ENCODE measurements around the gene SDK1. TPM values are rescaled to one million over a fixed set of nuclear protein-coding genes. Genes with fewer than 3 reads are reported as not detected.
A peak's percentile ranks its signal among the peaks of the same experiment; 100 is the strongest.

The SDK1 gene
- total RNA-seq, 1 donor from 2014 or later, result 37.6 TPM

DNA sequence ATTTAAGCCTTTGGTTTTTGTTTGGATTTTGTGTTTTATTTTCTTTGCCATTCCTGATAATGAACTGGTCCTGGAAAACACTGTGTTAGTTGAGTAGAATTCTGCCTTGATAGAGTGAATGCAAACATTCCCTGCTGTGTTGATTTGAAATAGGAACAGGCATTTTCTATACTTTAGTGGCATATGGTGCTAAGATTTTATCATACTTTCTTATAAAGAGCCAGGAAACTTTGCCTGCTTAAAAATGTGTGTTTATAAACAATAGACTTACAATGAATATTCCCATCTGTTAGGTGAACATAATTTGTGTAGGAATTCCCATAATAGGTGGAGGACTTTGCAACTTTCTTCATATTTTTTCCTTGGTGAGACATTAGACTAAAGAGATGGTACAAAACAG is 333.3 kb downstream of the SDK1 start:
- Mint-ChIP-seq H3K27ac (no peak overlapping the region), H3K27me3 (no peaks in the 10 kb centered on the region), H3K9me3 (ENCODE audit: low read depth) (peaks cover 16% of the 10 kb centered on the region), H3K36me3 (ENCODE audit: insufficient read depth) (peaks cover 22% of the 10 kb centered on the region), H3K4me3 (ENCODE audit: low read depth) (no peak overlapping the region), H3K4me1 (ENCODE audit: low read depth) (peaks cover 3% of the 10 kb centered on the region)
- no peak for DNase-seq (ENCODE audit: low spot score, unreplicated experiment)
- TF ChIP-seq, protein P1, sequence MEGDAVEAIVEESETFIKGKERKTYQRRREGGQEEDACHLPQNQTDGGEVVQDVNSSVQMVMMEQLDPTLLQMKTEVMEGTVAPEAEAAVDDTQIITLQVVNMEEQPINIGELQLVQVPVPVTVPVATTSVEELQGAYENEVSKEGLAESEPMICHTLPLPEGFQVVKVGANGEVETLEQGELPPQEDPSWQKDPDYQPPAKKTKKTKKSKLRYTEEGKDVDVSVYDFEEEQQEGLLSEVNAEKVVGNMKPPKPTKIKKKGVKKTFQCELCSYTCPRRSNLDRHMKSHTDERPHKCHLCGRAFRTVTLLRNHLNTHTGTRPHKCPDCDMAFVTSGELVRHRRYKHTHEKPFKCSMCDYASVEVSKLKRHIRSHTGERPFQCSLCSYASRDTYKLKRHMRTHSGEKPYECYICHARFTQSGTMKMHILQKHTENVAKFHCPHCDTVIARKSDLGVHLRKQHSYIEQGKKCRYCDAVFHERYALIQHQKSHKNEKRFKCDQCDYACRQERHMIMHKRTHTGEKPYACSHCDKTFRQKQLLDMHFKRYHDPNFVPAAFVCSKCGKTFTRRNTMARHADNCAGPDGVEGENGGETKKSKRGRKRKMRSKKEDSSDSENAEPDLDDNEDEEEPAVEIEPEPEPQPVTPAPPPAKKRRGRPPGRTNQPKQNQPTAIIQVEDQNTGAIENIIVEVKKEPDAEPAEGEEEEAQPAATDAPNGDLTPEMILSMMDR (IDR thresholded peaks at IDR 0.05; ENCODE audit: unreplicated experiment), result no peak

DNA sequence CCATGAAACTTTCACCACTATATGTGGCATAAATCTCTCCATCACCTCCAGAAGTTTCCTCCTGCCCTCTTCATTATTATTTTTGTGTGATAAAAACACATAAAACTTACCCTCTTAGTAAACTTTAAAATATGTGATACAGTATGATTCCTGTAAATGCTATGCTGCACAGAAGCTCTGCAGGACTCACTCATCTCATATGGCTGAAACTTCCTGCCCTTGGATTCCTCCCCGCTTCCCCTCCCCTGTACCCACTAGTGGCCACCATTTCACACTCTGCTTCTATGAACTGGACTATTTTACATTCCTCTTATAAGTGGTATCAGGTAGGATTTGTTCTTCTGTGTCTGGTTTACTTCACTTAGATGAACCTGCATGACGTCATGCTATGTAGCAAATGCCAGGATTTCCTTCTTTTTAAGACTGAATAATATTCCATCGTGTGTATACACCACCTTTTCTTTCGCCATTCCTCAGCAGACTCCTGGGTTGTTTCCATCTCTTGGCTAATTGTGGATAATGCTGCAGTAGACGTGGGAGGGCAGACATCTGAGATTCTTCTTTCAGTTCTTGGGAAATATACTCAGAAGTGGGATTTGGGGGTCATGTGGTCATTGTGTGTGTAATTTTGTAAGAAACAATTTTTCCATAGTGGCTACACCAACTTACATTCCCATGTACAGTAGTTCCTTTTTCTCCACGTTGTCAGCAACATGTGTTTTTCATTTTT is 335.2 kb downstream of the SDK1 start:
- TF ChIP-seq, protein P1 (IDR thresholded peaks at IDR 0.05; ENCODE audit: unreplicated experiment), result no peak
- H3K36me3 Mint-ChIP-seq (ENCODE audit: insufficient read depth), result peaks cover 11% of the 10 kb centered on the region
- H3K27me3 Mint-ChIP-seq, result no peaks in the 10 kb centered on the region
- H3K4me1 Mint-ChIP-seq (ENCODE audit: low read depth), result peaks cover 3% of the 10 kb centered on the region
- H3K4me3 Mint-ChIP-seq (ENCODE audit: low read depth), result no peak overlapping the region
- H3K27ac Mint-ChIP-seq, result no peak overlapping the region
- no peak for DNase-seq (ENCODE audit: low spot score, unreplicated experiment)
- peaks cover 7% of the 10 kb centered on the region for H3K9me3 Mint-ChIP-seq (ENCODE audit: low read depth)

DNA sequence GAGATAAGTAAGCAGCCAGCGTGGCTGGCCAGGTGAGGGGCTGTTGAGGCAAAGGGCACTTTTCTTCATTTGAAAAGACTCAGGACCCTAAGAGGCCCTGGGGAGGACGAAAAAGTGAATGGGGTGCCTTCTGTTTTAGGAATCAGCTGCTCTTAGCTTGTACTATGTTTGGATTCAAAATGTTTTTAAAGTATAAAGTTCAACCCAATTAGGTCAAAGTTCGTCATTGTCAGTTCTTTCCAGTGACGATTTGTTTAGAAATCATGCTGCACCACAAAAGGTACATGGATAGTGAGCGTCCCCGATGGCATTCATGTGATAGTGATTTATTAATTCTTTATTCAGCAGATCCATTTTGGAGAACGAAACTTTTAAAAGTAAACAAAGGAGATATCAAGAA is 338.2 kb downstream of the SDK1 start:
- Mint-ChIP-seq H3K27ac (no peak overlapping the region), H3K9me3 (ENCODE audit: low read depth) (no peaks in the 10 kb centered on the region), H3K27me3 (no peaks in the 10 kb centered on the region), H3K36me3 (ENCODE audit: insufficient read depth) (peaks cover 21% of the 10 kb centered on the region), H3K4me1 (ENCODE audit: low read depth) (peaks cover 3% of the 10 kb centered on the region), H3K4me3 (ENCODE audit: low read depth) (no peak overlapping the region)
- DNase-seq (ENCODE audit: low spot score, unreplicated experiment), result no peak
- TF ChIP-seq, protein P1 (IDR thresholded peaks at IDR 0.05; ENCODE audit: unreplicated experiment), result no peak

DNA sequence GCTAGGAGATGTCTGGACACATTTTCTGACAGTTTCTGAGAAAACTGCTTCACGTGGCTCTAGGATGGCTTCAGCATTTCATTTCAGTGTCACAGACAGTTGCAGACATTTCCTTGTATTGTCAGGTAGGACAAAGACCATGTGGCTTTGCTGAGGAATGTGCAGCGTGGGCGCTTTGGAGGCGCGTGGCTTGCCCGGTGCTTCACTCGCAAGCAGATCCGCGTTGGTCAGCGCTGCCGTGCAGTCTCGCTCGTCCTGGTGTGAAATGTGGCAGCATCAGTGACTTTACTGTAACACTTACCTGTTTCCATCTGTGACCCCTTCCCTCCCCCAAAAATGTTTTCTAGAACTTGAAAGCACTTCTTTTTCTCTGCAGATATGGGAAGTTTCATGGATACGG is 340.5 kb downstream of the SDK1 start:
- H3K27me3 Mint-ChIP-seq, result no peaks in the 10 kb centered on the region
- DNase-seq (ENCODE audit: low spot score, unreplicated experiment), result no peak
- H3K27ac Mint-ChIP-seq, result peak overlapping the region; percentile 46
- H3K4me1 Mint-ChIP-seq (ENCODE audit: low read depth), result peaks cover 6% of the 10 kb centered on the region
- H3K9me3 Mint-ChIP-seq (ENCODE audit: low read depth), result no peaks in the 10 kb centered on the region
- TF ChIP-seq, protein P1 (IDR thresholded peaks at IDR 0.05; ENCODE audit: unreplicated experiment), result no peak
- H3K36me3 Mint-ChIP-seq (ENCODE audit: insufficient read depth), result peaks cover 22% of the 10 kb centered on the region
- H3K4me3 Mint-ChIP-seq (ENCODE audit: low read depth), result no peak overlapping the region

DNA sequence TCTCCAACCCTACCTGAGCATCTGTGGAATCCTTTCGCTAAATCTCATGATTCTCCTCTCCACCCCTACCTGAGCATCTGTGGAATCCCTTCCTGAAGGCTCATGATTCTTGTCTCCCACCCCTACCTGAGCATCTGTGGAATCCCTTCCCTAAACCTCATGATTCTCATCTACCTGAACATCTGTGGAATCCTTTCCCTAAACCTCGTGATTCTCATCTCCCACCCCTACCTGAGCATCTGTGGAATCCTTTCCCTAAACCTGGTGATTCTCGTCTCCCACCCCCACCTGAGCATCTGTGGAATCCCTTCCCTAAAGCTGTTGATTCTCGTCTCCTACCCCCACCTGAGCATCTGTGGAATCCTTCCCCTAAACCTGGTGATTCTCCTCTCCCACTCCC is 342.0 kb downstream of the SDK1 start:
- Mint-ChIP-seq H3K4me3 (ENCODE audit: low read depth) (no peak overlapping the region), H3K27me3 (no peaks in the 10 kb centered on the region), H3K9me3 (ENCODE audit: low read depth) (no peaks in the 10 kb centered on the region), H3K4me1 (ENCODE audit: low read depth) (peaks cover 7% of the 10 kb centered on the region), H3K27ac (no peak overlapping the region), H3K36me3 (ENCODE audit: insufficient read depth) (peaks cover 20% of the 10 kb centered on the region)
- no peak for DNase-seq (ENCODE audit: low spot score, unreplicated experiment)
- TF ChIP-seq, protein P1 (IDR thresholded peaks at IDR 0.05; ENCODE audit: unreplicated experiment), result no peak
